ENCODE data around the gene COG1. TPM values are rescaled to one million over a fixed set of nuclear protein-coding genes. Genes with fewer than 3 reads are reported as not detected.

The COG1 gene
- total RNA-seq, 1 experiment from 2014 or later, result 26.5 TPM

- H4K20me1 ChIP-seq (ENCODE audit: control insufficient read depth, insufficient read depth, insufficient read length), result no peaks in the 10 kb centered on the region
- WGBS (ENCODE audit: extremely low coverage, insufficient read length, low lambda C conversion rate), result no CpG with 5 or more reads among the region's 13 CpGs
Observed at GRCh38 chr17:73211745-73212144, 18.9 kb downstream of the COG1 start.

More at GRCh38 chr17:73211745-73212144, 18.9 kb downstream of the COG1 start:
- Histone ChIP-seq H2BK15ac (ENCODE audit: low read depth, low read length) (no peak overlapping the region), H3K79me1 (ENCODE audit: insufficient read depth, low read depth, low read length, poor library complexity, severe bottlenecking) (no peaks in the 10 kb centered on the region), H3K9ac (ENCODE audit: extremely low read depth, insufficient read length, low read length) (no peak overlapping the region), H2BK20ac (ENCODE audit: low read depth, low read length, poor library complexity, severe bottlenecking) (no peak overlapping the region), H4K8ac (replicated peaks; ENCODE audit: insufficient read length, low read depth, low read length) (no peak overlapping the region), H2AK5ac (ENCODE audit: insufficient read length, low read length) (no peak overlapping the region), H4K5ac (ENCODE audit: insufficient read length, low read depth, low read length) (no peak overlapping the region), H3K14ac (ENCODE audit: insufficient read depth, low read length) (no peak overlapping the region), H3K4me2 (ENCODE audit: insufficient read depth, insufficient read length, low read length) (no peak overlapping the region), H3K4ac (ENCODE audit: low read depth, low read length) (no peak overlapping the region), H2BK5ac (ENCODE audit: insufficient read length, low read length) (no peak overlapping the region), H3K27ac (ENCODE audit: insufficient read length, low read depth, low read length) (no peak overlapping the region), H2AFZ (ENCODE audit: low read length) (no peak overlapping the region), H3T11ph (ENCODE audit: low read length) (no peak overlapping the region), H3K56ac (ENCODE audit: insufficient read length, low read depth, low read length) (no peak overlapping the region), H3K23me2 (ENCODE audit: insufficient read length, low read depth, low read length, poor library complexity, severe bottlenecking) (no peaks in the 10 kb centered on the region), H4K91ac (ENCODE audit: insufficient read length, low read depth, low read length) (no peak overlapping the region), H3K79me2 (ENCODE audit: insufficient read depth, low read length) (peaks cover 4% of the 10 kb centered on the region; the same call in 1 of the 2 replicates), H3K23ac (ENCODE audit: insufficient read length, low read depth, low read length) (no peak overlapping the region), H3K18ac (ENCODE audit: insufficient read length, low read depth, low read length) (no peak overlapping the region), H2BK12ac (ENCODE audit: insufficient read length, low read depth, low read length) (no peak overlapping the region), H3K27me3 (ENCODE audit: insufficient read depth, low read length) (no peaks in the 10 kb centered on the region), H3K4me1 (ENCODE audit: insufficient read depth, low read length) (peaks cover 5% of the 10 kb centered on the region), H3K9me3 (ENCODE audit: control insufficient read depth, low read depth, low read length) (no peaks in the 10 kb centered on the region), H2BK120ac (ENCODE audit: low read depth, low read length, poor library complexity, severe bottlenecking) (no peak overlapping the region)
- Mint-ChIP-seq H3K4me1 (peaks cover 16% of the 10 kb centered on the region in 2 experiments), H3K36me3 (ENCODE audit: insufficient read depth in 1 of 3, low read depth in 3 of 3) (peaks cover 17 to 49% (median 38%) of the 10 kb centered on the region in 3 experiments; a peak in 6 of 7 replicates), H3K27ac (no peak overlapping the region; a peak in 2 of 7 replicates), H3K9me3 (no peaks in the 10 kb centered on the region), H3K4me3 (no peak overlapping the region), H3K27me3 (ENCODE audit: low read depth) (no peaks in the 10 kb centered on the region)
- no peak for DNase-seq
- TF ChIP-seq CTCF (conservative IDR thresholded peaks at IDR 0.05), result no peak
